Cardiac septum (tissue), 1 donor: Measurements from ENCODE around the gene TRPV3. TPM values are rescaled to one million over a fixed set of nuclear protein-coding genes. Genes with fewer than 3 reads are reported as not detected.
"Not testable (repeated sequence)": the region's sequence is repeated elsewhere in the genome, so short reads cannot be mapped to it uniquely, and the experiment has no call there.

ENCODE experiments used
- DNase-seq: peaks from one replicate; pipeline ENCODE4 v3.0.0-alpha.2; 2020; ENCODE audit warnings: low spot score
- intact Hi-C: fragments of 100-400 bp; cut with DNase I; formaldehyde crosslinking; loops from one replicate; pipeline ENCODE4 v1.14.0; 2022
- total RNA-seq: library from RNA; stranded (reverse); fragmentation: NEBNext Ultra II Directional; extraction: Animal tissue kit (Norgen Biotek cat#: 25700); gene quantifications from one replicate; pipeline ENCODE4 v1.2.1, GENCODE V29; 2021
- donor health status: DM: no; HTN: no; CAD: no.

Gene TRPV3
- total RNA-seq, 1 donor from 2014 or later = 1.0 TPM

DNA sequence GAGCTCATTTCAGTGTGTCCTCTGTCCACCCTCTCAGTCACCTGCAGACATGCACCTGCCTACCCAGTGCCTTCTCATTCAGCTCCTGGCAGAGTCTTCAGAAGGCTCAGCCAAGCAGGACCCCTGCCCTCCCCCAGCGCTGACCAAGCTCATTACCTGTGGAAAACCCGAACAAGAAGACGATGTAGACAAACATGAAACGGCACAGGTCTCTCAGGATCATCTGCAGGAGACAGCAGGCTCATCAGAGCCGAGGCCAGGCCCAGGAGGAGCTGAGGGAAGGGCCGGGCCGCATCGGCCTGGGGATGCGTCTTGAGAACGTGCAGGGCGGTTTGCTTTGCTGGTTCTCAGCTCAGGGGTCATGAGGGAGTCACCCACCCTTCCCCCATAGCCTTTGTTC, 19.4 kb upstream of the TRPV3 start:
- intact Hi-C loops = no loop called here
- DNase-seq = no peak

DNA sequence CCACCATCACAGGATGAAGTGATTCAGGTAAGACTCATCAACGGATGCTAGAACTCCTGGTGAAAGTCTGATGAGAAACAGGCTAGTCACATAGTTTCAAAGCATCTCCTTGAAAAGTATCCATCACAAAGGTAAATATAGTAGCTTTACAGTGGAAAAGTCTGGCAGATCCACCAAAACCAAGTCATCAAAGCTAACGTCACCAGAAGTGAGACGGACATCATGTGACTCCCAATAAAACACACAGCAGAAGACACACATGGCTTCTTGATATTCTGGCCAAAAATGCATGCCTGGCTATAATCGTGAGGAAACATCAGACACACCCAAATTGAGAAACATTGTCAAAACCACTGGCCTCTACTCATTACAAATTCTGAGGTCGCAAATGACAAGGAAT, 17.9 kb upstream of the TRPV3 start:
- intact Hi-C loops = no loop called here
- DNase-seq = no peak

DNA sequence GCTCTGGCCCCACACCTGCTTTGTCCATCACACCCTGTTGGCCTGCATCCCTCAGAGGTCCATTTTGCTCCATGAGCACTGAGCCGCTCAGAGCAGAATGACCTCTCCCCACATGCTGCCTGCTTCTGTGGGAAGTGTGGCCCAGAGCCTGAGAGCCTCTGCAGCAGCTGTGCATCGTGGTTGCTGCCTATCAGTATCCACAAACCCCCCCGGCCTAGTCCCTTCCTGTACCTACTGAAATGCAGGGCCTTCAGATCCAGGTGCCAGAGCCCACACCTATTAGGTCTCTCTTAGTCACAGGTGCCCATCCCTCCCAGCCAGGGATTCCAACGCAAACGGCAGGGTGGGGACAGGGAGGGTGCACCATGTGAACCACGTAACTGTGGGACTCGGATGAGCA, 16.6 kb upstream of the TRPV3 start:
- DNase-seq = no peak
- intact Hi-C loops = no loop called here

DNA sequence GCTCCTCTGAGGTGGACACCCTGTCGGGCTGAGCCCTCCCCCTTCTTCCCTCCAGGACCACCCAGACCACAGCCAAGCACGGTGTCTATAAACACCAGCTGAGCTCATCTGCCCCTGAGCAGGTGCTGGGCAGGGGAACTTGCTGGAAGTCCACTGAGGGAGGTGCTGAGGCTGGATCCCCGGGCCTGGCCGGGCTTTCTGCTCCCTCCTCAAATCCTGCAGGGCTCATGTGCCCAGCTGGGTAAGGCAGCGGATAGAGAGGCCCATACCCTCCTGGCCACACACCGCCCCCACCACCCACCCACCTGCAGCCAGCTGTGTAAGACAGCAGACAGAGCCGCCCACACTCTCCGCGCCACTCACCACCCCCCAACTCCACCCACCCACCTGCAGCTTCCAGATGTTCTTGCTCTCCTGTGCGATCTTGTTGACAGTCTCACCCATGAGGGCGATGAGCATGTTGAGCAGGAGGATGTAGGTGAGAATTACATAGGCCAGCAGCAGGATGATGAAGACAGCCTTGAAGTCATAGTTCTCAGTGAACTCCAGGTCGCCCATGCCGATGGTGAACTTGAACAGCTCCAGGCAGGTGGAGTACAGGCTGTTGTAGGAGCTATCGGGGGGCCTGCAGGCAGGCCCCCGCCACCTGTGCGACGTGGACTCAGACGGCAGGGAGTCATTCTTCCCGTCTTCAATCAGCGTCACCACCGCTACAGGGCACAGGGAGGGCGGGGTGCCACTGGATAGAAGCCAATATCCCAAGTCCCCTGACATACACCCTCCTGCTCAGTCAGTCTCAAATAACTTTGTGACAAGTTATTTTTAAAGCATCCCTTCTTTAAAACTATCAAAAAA, 15.9 kb upstream of the TRPV3 start:
- intact Hi-C loops = no loop called here
- DNase-seq = no peak

DNA sequence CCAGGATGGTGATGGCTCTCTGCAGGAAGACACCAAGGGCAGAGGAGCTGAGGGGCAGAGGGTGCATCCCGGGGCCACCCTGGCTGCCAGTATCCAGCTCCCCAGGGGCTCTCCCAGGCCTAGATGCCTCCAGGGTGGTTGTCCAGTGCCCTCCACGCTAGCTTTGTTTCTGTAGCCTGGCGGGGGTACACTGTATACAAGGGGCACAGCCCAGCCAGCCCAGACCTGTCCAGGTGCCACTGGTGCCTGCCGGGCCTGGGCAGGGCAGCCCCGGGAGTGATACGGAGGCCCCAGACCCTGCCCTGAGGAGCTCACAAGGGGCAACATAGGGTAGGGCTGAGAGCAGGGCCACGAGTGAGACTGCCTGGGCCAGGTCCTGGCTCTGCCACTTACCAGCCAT, 14.6 kb upstream of the TRPV3 start:
- intact Hi-C loops = no loop called here
- no peak for DNase-seq

DNA sequence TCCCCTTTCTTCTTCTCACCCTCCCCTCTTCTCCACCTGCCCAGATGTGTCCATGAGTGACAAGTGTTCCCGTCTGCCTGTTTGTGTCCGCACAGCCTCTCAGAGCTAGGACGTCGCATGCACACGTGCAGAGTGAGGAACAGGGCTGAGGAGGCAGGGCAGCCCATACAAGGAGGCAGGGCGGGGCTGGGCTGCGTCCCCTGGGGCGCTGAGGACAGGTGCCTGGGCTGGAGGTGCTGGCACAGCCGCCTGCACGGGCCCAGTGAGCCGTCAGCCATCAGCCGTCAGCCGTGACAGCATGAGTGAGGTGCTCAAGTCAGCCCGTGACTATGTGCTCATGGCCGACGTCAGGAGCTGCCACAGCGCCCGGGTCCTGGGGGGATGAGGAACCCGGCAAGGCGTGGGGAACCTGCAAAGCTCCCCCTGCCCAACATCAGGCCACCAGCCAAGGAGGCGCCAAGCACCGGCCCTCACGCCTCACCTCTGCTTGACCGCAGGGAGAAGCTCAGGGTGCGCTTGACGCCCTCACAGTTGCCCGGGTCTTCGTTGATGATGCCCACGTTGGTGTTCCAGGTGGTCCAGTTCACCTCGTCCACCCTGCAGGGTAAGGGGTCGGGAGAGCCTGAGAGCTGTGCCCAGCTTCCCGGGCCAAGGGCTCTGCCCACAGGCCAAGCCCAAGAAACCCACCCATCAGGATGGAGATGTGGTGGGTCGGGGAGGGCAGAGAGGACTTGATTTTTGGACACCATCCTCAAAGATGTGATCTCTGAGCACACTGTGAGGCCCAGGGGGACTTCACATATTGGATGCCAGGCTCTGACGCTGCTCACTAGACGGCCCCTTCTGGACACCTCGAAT, 13.7 kb upstream of the TRPV3 start:
- no peak for DNase-seq

DNA sequence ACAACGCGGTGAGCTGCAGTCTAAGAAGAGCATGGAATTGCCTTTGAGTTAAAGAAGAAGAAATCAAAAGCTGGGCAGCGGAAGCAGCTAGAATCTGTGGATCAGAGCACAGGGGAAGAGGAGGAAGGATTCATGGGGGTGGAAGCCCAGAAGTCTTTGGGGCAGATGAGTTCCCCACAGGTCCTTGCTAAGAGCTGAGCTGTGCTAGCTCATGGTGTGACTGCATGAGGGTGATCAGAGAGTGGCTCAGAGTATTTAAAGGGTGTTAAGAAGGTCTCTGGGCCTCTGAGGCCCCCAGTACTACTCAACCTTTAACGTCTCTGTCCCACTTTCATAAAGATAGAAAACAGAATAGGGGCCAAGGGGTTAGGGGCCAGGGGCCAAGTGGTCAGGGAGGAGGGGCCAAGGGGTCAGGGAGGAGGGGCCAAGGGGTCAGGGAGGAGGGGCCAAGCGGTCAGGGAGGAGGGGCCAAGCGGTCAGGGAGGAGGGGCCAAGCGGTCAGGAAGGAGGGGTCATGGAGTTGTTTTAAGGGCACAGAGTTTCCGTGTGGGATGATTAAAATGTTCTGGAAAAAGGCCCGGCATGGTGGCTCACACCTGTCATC, 12.0 kb upstream of the TRPV3 start:
- no peak for DNase-seq
- intact Hi-C loops = no loop called here

More for the DNA sequence above, 13.7 kb upstream of the TRPV3 start:
- intact Hi-C loops = no loop called here

DNA sequence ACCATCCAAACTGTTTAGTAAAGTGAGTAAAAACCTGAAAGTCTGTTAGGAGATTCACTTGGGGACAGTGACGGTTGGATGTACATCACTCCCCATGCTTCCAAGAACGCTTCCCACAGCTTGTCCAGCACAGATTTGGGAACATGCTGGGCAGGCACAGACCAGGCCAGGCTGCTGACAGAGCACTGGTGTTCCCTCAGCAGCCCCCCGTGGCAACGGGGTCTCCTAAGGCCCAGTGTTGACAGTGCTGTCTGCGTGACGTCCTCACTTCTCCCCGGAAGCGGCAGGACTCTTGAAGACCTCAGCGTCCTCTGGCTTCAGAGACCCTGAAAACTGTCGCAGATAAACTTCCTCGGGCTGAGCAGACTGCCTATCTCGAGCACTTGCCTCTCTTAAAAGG, 8.9 kb upstream of the TRPV3 start:
- no peak for DNase-seq
- intact Hi-C loops = no loop called here

DNA sequence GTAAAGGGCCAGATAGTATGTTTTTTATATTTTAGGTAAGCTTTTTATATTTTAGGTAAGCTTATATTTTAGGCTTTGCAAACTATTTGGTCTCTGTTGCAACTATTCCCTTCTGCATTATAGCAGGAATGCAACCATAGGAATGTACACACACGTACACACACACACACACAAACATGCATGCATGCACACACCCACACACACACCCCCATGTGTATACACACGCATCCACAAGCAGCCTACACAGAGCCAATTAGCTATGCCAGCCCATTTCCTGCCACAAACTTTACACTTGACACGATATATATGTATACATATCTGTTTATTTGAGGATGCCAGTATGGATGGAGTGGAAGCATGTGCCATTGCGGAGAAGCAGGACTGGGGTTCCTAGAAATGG, 7.5 kb upstream of the TRPV3 start:
- intact Hi-C loops = no loop called here
- DNase-seq = no peak

DNA sequence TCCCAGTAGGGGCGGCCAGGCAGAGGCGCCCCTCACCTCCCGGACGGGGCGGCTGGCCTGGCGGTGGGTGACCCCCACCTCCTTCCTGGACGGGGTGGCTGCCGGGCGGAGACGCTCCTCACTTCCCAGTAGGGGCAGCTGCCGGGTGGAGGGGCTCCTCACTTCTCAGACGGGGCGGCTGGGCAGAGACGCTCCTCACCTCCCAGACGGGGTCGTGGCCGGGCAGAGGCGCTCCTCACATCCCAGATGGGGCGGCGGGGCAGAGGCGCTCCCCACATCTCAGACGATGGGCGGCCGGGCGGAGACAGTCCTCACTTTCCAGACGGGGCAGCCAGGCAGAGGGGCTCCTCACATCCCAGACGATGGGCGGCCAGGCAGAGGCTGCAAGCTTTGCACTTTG, 6.6 kb upstream of the TRPV3 start:
- DNase-seq, intact Hi-C loops: not testable (repeated sequence)

DNA sequence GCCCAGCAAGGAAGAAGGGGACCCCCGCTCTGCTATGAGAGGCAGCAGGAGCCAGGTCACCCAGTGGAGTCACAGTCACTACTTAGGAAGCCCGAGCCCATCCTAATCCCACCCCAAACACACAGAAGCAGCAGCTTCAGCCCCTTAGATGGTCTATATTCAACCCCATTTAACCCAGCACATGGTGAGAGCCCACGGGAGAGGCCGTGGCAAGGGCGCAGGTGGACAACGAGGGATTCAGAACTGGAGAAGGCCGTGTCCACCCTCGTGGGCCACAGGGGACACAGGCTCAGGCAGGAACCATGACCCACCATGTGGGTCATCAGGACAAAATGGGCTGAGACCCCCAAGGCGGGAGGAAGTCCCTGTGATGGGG, 1.6 kb upstream of the TRPV3 start:
- intact Hi-C loops = no loop called here
- no peak for DNase-seq

DNA sequence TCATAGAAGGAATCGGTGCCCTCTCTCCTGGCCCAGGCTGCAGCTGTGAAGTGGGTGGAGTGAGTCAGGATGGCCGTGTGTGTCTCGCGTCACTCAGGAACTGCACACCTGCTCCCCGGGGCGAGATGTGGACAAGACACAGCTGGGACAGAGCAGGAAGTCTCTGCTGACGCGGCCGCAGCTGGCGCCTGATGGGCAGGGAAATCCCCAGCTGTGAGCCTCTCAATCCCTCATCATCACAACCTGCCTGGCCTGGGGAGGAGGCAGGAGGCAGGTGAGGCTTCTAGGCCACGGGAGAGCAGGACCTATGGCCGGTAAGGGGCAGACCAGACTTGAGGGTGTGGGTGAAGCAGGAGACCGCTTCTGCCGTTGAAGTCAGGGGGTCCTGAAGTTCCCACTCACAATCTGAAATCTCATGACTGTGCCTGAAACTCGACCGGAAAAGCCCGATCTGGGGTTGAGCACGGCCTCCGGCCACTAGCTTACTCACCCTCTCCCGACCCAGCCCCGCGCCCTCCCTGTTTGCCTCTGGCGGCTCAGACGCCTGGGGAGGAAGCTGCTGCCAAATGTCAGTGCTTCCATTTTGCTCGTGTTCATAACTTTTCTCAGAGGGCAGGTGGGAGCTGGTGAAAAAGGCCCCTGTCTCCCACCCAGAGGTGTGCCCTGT, 1.1 kb upstream of the TRPV3 start:
- DNase-seq = no peak
- intact Hi-C loops = no loop called here

DNA sequence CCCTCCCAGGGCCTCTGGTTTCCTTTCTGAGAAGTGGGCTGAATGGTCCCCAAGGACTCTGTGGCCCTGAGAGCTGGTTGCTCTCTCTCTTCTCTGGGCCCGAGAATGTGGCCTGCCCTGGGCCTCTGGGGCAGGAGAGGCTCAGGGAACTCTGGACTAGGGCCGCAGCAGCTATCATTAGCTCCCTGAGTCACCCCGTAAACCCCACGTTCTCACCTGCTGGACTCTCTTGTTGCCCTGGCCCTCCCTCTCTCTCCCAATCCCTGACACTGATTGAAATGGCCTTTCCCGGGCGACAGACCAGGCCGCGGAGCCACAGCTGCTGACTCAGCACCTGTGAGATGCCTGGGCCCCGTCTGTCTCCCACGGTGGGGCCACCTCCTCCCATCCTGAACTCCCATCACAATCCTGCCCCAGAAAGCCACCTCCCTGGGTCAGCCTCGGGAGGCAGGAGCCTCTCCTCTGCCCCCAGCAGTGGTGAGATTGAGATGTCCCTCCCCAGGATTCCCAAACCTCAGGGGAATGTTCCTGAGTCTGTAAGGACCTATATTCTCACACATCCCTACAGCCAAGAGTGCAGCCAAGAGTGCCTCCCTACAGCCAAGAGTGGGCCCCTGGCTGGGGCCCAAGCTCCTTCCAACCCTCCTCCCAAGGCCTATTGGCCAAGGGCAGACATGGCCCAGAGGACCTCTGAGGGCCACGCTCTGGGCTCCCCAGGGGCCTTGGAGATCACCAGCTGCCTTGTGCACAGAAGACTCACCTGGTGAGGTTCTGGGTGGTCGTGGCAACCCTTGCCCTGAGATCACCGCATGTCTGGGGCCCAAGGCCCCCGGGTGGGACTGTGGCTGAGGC, 470 bp downstream of the TRPV3 start:
- no peak for DNase-seq
- intact Hi-C loops = no loop called here

DNA sequence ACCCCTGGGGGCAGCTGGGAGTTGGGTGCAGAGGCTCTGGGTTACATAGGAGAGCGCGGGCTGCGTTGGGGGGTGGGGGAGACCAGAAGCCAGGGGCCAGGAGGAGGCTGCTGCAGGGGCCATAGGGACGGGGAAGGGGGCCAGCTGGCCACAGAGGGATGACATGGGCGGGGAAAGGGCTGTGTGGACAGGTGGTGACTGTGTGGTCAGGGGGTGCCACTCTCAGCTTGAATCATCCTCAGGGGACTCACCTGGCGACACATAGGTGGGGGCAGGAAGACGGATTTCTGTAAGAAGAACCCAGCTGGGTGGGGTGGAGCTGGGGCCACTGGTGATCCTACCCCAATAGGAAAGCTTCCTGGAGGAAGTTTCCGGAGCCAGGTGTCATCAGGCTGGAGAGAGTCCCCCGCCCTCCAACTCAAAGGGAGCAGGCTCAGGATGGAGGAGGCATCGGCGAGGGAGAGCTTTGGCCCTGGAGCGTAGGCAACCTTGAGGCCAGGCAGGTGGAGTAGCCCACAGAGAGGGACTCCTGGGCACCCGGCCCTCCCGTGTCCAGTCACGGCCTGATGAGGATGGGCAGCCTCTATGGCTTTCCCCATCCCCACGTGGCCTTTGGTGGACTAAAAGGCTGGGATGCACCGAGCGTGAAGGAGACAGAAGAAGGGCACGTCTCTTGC, 1.2 kb downstream of the TRPV3 start:
- intact Hi-C loops = no loop called here
- no peak for DNase-seq

DNA sequence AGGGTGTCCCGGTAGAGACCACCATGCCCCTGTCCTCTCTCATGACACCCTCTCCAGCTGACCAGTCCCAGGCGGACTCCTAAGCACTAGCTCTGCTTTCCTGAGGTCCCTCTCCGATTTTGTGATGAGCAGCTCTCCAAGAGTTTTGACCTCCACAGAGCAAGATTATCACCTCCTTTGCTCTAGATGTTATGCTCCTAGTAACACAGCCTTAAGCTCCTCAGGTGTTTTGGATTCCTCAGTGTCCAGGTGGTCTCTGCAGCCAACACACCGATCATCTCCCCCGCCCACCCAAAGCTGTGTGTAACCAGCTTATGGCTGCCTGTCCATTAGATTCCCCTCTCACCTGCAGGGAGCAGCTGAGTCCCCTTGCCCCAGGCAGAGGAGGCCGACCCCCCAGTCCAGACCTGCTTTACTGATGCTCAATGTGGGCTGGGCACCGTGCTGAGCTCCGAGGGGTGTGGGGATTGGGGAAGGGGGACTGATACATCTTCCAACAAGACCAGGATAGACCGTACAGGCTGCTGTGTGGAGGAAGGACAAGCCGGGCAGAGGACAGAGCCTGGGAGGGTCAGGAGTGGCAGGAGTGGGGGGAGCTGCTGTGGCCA, 2.3 kb downstream of the TRPV3 start:
- no peak for DNase-seq
- intact Hi-C loops = no loop called here

DNA sequence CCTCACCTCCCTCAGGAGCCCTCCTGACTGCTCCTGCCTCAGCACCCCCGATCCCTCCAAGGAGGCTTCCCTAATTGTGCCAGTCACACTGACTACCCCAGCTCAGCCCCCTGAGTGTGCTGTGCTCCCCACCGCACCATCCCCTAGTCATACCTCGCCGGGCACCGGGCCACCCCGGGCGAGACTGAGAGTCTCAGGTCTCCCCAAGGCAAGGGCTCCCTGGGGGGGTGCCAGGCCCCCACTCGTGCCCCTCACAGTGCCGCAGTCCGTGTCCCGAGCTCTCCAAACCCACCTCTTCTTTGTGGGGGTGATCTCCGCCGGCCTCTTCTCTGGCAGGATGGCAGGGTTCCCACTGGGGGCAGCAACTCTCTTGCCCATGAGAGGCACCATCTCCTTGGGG, 3.2 kb downstream of the TRPV3 start:
- intact Hi-C loops = no loop called here
- DNase-seq = no peak

DNA sequence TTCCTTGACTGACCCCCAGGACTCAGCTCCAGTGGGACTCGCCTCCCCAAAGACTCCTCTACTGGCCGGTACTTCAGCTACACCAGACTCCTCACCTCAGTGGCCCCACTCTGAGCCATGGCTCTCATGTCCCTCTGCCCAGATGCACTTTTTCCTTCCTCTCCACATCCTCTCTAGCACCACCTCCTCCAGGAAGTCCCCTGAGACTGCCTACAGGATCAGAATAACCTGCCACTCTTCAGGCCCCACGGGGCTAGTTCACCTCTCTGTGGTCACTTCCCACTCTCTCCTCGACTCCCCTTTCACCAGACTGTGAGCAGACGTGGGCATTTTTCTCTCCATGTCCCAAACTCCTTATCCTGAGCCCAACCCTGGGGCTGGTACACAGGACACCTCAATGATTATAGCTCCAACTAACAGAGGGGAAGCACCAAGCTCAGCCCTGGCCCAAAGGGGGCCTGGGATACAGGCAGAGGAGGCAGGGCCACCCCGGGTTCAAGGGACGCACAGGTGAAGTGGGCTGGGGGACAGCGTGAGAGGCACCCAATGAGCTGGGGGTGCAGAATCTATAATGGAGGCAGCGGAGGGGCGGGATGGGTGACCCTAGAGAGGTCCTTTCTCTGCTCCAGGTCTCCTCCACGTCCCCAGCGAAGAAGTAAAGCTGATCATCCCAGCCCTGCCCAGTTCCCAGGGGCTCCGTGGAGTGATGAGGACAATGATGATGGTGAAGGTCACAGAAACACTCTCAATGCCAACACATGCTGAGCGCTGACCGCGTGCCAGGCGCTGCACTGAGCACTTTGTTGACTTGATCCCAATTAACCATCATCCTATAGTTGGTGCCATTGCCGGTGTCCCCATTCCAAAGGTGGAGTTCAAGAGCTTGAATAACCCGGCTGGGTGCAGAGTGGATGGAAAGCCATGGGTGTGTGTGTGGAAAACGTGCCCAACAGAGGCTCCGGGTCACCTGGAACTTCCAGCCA, 3.9 kb downstream of the TRPV3 start:
- no peak for DNase-seq
- intact Hi-C loops = no loop called here
